ENCODE measurements around the gene ABCA13. TPM values are rescaled to one million over a fixed set of nuclear protein-coding genes. Genes with fewer than 3 reads are reported as not detected.

Gene ABCA13
- total RNA-seq, 2 donors from 2014 or later: 1.7 to 2.5 TPM

- no peak overlapping the region for H3K27ac ChIP-seq
- no peaks in the 10 kb centered on the region for H3K9me3 ChIP-seq
- TF ChIP-seq, protein P1, sequence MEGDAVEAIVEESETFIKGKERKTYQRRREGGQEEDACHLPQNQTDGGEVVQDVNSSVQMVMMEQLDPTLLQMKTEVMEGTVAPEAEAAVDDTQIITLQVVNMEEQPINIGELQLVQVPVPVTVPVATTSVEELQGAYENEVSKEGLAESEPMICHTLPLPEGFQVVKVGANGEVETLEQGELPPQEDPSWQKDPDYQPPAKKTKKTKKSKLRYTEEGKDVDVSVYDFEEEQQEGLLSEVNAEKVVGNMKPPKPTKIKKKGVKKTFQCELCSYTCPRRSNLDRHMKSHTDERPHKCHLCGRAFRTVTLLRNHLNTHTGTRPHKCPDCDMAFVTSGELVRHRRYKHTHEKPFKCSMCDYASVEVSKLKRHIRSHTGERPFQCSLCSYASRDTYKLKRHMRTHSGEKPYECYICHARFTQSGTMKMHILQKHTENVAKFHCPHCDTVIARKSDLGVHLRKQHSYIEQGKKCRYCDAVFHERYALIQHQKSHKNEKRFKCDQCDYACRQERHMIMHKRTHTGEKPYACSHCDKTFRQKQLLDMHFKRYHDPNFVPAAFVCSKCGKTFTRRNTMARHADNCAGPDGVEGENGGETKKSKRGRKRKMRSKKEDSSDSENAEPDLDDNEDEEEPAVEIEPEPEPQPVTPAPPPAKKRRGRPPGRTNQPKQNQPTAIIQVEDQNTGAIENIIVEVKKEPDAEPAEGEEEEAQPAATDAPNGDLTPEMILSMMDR (IDR thresholded peaks at IDR 0.05): no peak
- intact Hi-C loops (cut with DNase I): no loop called here
- no peaks in the 10 kb centered on the region for H3K4me1 ChIP-seq
- H3K4me3 ChIP-seq: no peak overlapping the region
- H3K9ac ChIP-seq (ENCODE audit: low read depth in 2 of 2, low read length in 2 of 2): no peak overlapping the region
- H3K36me3 ChIP-seq: no peaks in the 10 kb centered on the region
- no peak for DNase-seq
- H3K27me3 ChIP-seq: no peaks in the 10 kb centered on the region
Measured at GRCh38 chr7:48505051-48505450, 333.8 kb downstream of the ABCA13 start.

DNA sequence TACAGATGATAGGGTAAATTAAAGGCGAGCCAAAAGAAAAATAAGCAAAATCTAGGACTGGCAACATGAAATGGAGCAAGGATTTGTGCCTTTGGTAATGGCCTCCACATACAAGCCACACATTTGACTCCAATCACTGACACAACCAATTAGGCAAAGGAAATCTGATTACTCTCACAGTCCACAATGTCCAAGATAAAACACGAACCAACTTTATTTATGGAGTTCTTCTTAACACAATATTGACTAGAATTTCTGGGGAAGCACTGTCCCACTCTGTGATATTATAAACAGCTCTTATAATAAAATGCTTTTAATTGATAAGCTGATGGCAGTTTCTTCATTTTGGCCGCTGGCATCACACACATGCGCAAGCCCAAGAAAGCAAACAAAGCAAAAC, 334.2 kb downstream of the ABCA13 start:
- intact Hi-C loops (cut with DNase I): no loop called here
- no peak for DNase-seq
- H3K4me3 ChIP-seq: no peak overlapping the region

GRCh38 chr7:48506569-48506968, 335.3 kb downstream of the ABCA13 start:
- H3K27ac ChIP-seq: no peak overlapping the region
- no peaks in the 10 kb centered on the region for H3K27me3 ChIP-seq
- TF ChIP-seq, protein P1 (IDR thresholded peaks at IDR 0.05): no peak
- no peaks in the 10 kb centered on the region for H3K4me1 ChIP-seq
- H3K36me3 ChIP-seq: no peaks in the 10 kb centered on the region
- no peak overlapping the region for H3K9ac ChIP-seq (ENCODE audit: low read depth in 2 of 2, low read length in 2 of 2)
- H3K4me3 ChIP-seq: no peak overlapping the region
- DNase-seq: no peak
- intact Hi-C loops (cut with DNase I): no loop called here
- H3K9me3 ChIP-seq: no peaks in the 10 kb centered on the region

More for the DNA sequence above, 334.2 kb downstream of the ABCA13 start:
- no peak overlapping the region for H3K9ac ChIP-seq (ENCODE audit: low read depth in 2 of 2, low read length in 2 of 2)
- H3K9me3 ChIP-seq: no peaks in the 10 kb centered on the region
- H3K27ac ChIP-seq: no peak overlapping the region
- TF ChIP-seq, protein P1 (IDR thresholded peaks at IDR 0.05): no peak
- no peaks in the 10 kb centered on the region for H3K27me3 ChIP-seq
- H3K4me1 ChIP-seq: no peaks in the 10 kb centered on the region
- no peaks in the 10 kb centered on the region for H3K36me3 ChIP-seq

GRCh38 chr7:48511080-48511479, 339.8 kb downstream of the ABCA13 start:
- Histone ChIP-seq H3K4me3 (no peak overlapping the region), H3K36me3 (no peaks in the 10 kb centered on the region), H3K9ac (ENCODE audit: low read depth in 2 of 2, low read length in 2 of 2) (no peak overlapping the region), H3K9me3 (no peaks in the 10 kb centered on the region), H3K27ac (no peak overlapping the region), H3K27me3 (no peaks in the 10 kb centered on the region), H3K4me1 (no peaks in the 10 kb centered on the region)
- intact Hi-C loops (cut with DNase I): no loop called here
- TF ChIP-seq, protein P1 (IDR thresholded peaks at IDR 0.05): no peak
- DNase-seq: no peak

DNA sequence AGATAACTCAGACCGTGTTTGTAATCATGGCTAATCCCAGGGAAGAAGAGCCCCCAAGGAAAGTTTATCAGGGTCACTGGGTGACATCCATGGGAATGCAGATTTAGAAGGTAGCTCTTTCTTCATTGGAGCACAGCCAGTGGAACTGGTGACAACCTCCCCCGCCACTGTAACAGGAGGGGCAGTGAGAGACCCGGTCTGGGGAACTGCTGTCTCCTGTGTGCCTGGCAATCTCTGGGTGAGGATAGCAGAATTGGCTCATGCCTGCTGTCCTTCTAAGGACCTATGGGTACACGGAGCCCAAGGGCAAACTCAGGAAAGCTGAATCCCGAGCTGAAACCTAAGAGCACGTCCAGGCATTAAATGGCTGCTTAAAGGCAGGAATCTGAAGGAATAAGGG, 341.6 kb downstream of the ABCA13 start:
- no peaks in the 10 kb centered on the region for H3K9me3 ChIP-seq
- no peaks in the 10 kb centered on the region for H3K27me3 ChIP-seq
- H3K9ac ChIP-seq (ENCODE audit: low read depth in 2 of 2, low read length in 2 of 2): no peak overlapping the region
- no peak overlapping the region for H3K27ac ChIP-seq
- H3K4me3 ChIP-seq: no peak overlapping the region
- no peaks in the 10 kb centered on the region for H3K36me3 ChIP-seq
- no peaks in the 10 kb centered on the region for H3K4me1 ChIP-seq
- no peak for DNase-seq
- TF ChIP-seq, protein P1 (IDR thresholded peaks at IDR 0.05): no peak
- intact Hi-C loops (cut with DNase I): no loop called here

- no peak for DNase-seq
- Histone ChIP-seq H3K27me3 (no peaks in the 10 kb centered on the region), H3K36me3 (no peaks in the 10 kb centered on the region), H3K4me3 (no peak overlapping the region), H3K4me1 (no peaks in the 10 kb centered on the region), H3K9me3 (no peaks in the 10 kb centered on the region), H3K27ac (no peak overlapping the region), H3K9ac (ENCODE audit: low read depth in 2 of 2, low read length in 2 of 2) (no peak overlapping the region)
- TF ChIP-seq, protein P1 (IDR thresholded peaks at IDR 0.05): no peak
- intact Hi-C loops (cut with DNase I): no loop called here
Measured at GRCh38 chr7:48515171-48515570, 343.9 kb downstream of the ABCA13 start.
